Endothelial cell of umbilical vein (primary cell): Measurements from ENCODE around the gene CYBC1. TPM values are rescaled to one million over a fixed set of nuclear protein-coding genes. Genes with fewer than 3 reads are reported as not detected.

ENCODE experiments used
- BruUV-seq: library from RNA; stranded (reverse); fragments of 400-500 nt; replicated peaks from 2 replicates; lab custom pipeline; 2021; lab: Mats Ljungman, UMichigan
- CTCF ChIA-PET: fragments of 300-600, 350-600 bp; sonication (Branson Sonifier 250); formaldehyde crosslinking; loops from one replicate; lab custom pipeline; 2021; ENCODE audit warnings: antibody characterized with exemption, inconsistent platforms; lab: Charles Lee
- POLR2A ChIA-PET: fragments of 300-600, 350-600 bp; sonication (Branson Sonifier 250); formaldehyde crosslinking; loops from one replicate; lab custom pipeline; 2021; ENCODE audit warnings: antibody characterized with exemption, inconsistent platforms; lab: Charles Lee
- DNase-seq: peaks from one replicate; pipeline ENCODE4 v3.0.0-alpha.2; 2011; ENCODE audit warnings: low read depth, low spot score
- FAIRE-seq: peaks from 2 replicates; lab custom pipeline; 2011; peaks lifted over from hg19 to GRCh38; lab: Jason Lieb, UNC
- H2AFZ ChIP-seq: 2 replicates; pipeline ENCODE4 v1.6.0; 2012; ENCODE audit warnings: low read depth, low read length, control low read depth, inconsistent platforms
- H3K27ac ChIP-seq: 2 replicates; pipeline ENCODE4 v1.5.1; 2011; ENCODE audit warnings: low read depth, mild to moderate bottlenecking, control low read depth, low read length, moderate library complexity; ENCODE audit not compliant: insufficient read depth
- H3K27me3 ChIP-seq, 2 experiments: 2 replicates each; pipeline versions ENCODE4 v1.6.0 to v1.6.1; 2011; ENCODE audit warnings: low read length in 2 of 2, mixed read lengths in 1 of 2; ENCODE audit not compliant: control insufficient read depth in 2 of 2, insufficient read depth in 2 of 2
- H3K36me3 ChIP-seq, 2 experiments: 2 replicates in 1 of 2; 3 replicates in 1 of 2; pipeline ENCODE4 v1.5.1; 2011; ENCODE audit warnings: low read length in 2 of 2, mild to moderate bottlenecking in 1 of 2, moderate library complexity in 1 of 2; ENCODE audit not compliant: control insufficient read depth in 2 of 2, insufficient read depth in 2 of 2; ENCODE audit errors: extremely low read depth in 1 of 2
- H3K4me1 ChIP-seq: 3 replicates; pipeline ENCODE4 v1.5.1; 2011; ENCODE audit warnings: mild to moderate bottlenecking, low read length; ENCODE audit not compliant: control insufficient read depth, insufficient read depth; ENCODE audit errors: extremely low read depth
- H3K4me2 ChIP-seq: 2 replicates; pipeline ENCODE4 v1.6.1; 2011; ENCODE audit warnings: low read length, control low read depth, mixed read lengths; ENCODE audit not compliant: insufficient read depth
- H3K4me3 ChIP-seq, 3 experiments: fragments of 200-600 bp in 1 of 3; sonication (generic), shearing (Covaris generic) in 1 of 3; replicated peaks in 1 of 3; 2 replicates each; pipeline ENCODE4 v1.5.1; 2011 to 2016; ENCODE audit warnings: control low read depth in 3 of 3, low read length in 3 of 3, mild to moderate bottlenecking in 2 of 3, inconsistent platforms in 1 of 3, low read depth in 1 of 3, moderate library complexity in 1 of 3; ENCODE audit not compliant: insufficient read depth in 1 of 3
- H3K79me2 ChIP-seq: 2 replicates; pipeline ENCODE4 v1.6.0; 2012; ENCODE audit warnings: low read length, inconsistent platforms; ENCODE audit not compliant: control insufficient read depth, insufficient read depth
- H3K9ac ChIP-seq: replicated peaks from 2 replicates; pipeline ENCODE3; 2011; ENCODE audit warnings: low read length, control low read depth; ENCODE audit not compliant: insufficient read depth; ENCODE audit errors: extremely low read depth
- H3K9me1 ChIP-seq: replicated peaks from 3 replicates; pipeline ENCODE4 v1.6.0; 2011; ENCODE audit warnings: mild to moderate bottlenecking, low read length; ENCODE audit not compliant: control insufficient read depth, insufficient read depth; ENCODE audit errors: extremely low read depth
- H3K9me3 ChIP-seq: replicated peaks from 2 replicates; pipeline ENCODE4 v1.5.1; 2012; ENCODE audit warnings: low read length, inconsistent platforms; ENCODE audit not compliant: control insufficient read depth, insufficient read depth
- H4K20me1 ChIP-seq: replicated peaks from 2 replicates; pipeline ENCODE3; 2011; ENCODE audit warnings: mild to moderate bottlenecking, low read length; ENCODE audit not compliant: control insufficient read depth, insufficient read depth; ENCODE audit errors: extremely low read depth
- EZH2 ChIP-seq: IDR thresholded peaks from 2 replicates; pipeline ENCODE4 v1.6.1; 2012; ENCODE audit warnings: borderline replicate concordance, low read depth, mild to moderate bottlenecking, moderate library complexity, low read length, inconsistent platforms; ENCODE audit not compliant: severe bottlenecking
- FOS ChIP-seq: IDR thresholded peaks from 2 replicates; pipeline ENCODE4 v1.6.1; 2011; ENCODE audit warnings: mild to moderate bottlenecking, low read length, moderate library complexity, borderline replicate concordance; ENCODE audit not compliant: insufficient read depth
- GATA2 ChIP-seq: IDR thresholded peaks from 2 replicates; pipeline ENCODE4 v1.7.0; 2011; ENCODE audit warnings: low read depth, mild to moderate bottlenecking, moderate library complexity, mixed read lengths, low read length; ENCODE audit not compliant: insufficient read length, insufficient read depth
- JUN ChIP-seq: IDR thresholded peaks from 2 replicates; pipeline ENCODE4 v1.6.1; 2011; ENCODE audit warnings: borderline replicate concordance, low read depth; ENCODE audit not compliant: insufficient read length, insufficient read depth
- MYC ChIP-seq: IDR thresholded peaks from one replicate; pipeline ENCODE4 v1.6.1; 2011; ENCODE audit warnings: mild to moderate bottlenecking, low read depth, low read length
- POLR2A ChIP-seq: IDR thresholded peaks from 2 replicates; pipeline ENCODE4 v1.6.1; 2012; ENCODE audit warnings: low read depth, mild to moderate bottlenecking, control low read depth, low read length
- POLR2AphosphoS5 ChIP-seq: IDR thresholded peaks from 2 replicates; pipeline ENCODE4 v1.6.1; 2012; ENCODE audit warnings: low read depth, mild to moderate bottlenecking, control low read depth, low read length, moderate library complexity; ENCODE audit not compliant: insufficient read depth
- dilution Hi-C: fragments of 300-500 bp; cut with MboI; formaldehyde crosslinking; loops from one replicate; pipeline ENCODE4 v1.15.0; 2019; ENCODE audit warnings: low sequenced_read_pairs; ENCODE audit not compliant: extremely low pct_ligation_motif_present
- intact Hi-C: fragments of 100-400 bp; cut with micrococcal nuclease; formaldehyde crosslinking; loops from one replicate; pipeline ENCODE4 v1.10.0; 2022
- polyA plus RNA-seq, 4 experiments: library from polyadenylated mRNA; depleted of rRNA in 3 of 4; stranded (reverse) in 3 of 4; unstranded in 1 of 4; fragments of >200 nt; gene quantifications; 2 replicates each; pipeline versions ENCODE4 v1.2.1 to v1.2.3, GENCODE V29; 2011 to 2012; ENCODE audit warnings: missing spikeins in 1 of 4
- total RNA-seq: library from RNA; stranded (reverse); gene quantifications from 2 replicates; pipeline ENCODE4 v1.2.3, GENCODE V29; 2021
- TF ChIP-seq, protein P1 (sequence below): IDR thresholded peaks from 2 replicates; pipeline ENCODE4 v1.6.1; 2011; ENCODE audit not compliant: insufficient read depth, insufficient read length
- TF ChIP-seq, protein P2 (sequence below), 2 donors: IDR thresholded peaks; 1 replicate in 1 of 2; 2 replicates in 1 of 2; pipeline ENCODE4 v1.5.1; 2011; ENCODE audit warnings: low read length in 2 of 2, mild to moderate bottlenecking in 2 of 2, moderate library complexity in 2 of 2, control low read depth in 1 of 2, inconsistent platforms in 1 of 2, low read depth in 1 of 2; ENCODE audit not compliant: insufficient read depth in 1 of 2; ENCODE audit errors: extremely low read depth in 1 of 2

CYBC1 gene
- total and polyA plus RNA-seq, 2 donors (not counting 3 experiments of a cell fraction or from before 2014, with no cell fraction given): 71.8 to 81.5 TPM

DNA sequence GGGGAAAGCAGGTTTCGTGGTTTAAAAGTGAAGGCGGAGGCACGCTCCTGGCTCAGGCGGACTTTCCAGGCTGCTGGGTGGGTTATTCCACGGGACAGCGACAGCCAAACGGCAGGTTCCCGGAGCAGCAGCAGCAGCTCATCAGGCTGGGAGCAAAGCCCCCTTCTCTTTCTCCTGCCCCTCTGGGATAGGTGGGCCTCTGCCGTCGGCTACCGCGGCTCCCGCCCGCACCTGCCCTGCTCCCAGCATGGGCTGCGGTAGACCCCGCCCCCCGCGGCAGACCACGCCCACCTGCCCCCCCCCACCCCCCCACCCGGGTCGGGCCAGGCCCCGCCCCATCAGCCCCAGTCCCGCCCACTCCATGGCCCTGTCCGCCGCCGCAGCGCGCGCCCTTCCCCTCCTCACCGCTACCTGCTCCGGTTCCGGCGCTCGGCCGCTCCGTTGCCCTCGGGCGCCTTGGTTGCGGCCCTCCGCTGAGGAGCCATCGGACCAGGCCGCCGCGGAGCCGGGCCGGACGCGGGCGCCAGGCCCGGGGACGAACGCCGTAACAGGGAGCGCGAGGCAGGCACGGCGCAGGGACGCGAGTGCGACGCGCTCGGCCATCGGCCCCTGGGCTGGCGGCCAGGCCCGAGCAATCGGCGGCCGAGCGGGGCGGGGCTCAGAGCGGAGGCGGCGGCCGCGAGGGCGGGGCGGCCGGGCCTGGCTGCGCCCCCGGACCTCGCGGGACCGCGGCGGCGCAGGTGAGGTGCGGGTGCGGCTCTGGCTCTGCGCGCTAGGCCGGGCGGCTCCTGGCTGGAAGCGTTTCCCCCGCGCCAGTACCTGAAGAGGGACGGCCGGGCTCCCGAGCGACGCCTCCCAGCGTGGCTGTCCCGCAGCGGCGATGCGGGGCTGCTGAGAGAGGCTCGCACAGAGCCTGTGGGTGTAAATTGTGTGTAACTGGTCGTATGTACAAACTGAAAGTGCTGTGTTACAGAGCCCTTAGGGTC is 32.3 kb downstream of the CYBC1 start, which contains the start of the genes HEXD and OGFOD3:
Gene HEXD (plus strand): TSS at position 347 of the 986 bp plus-strand sequence. CDS start 1,453 bp downstream, outside the sequence.
Gene OGFOD3 (minus strand): TSS at position 586 of the 986 bp plus-strand sequence. CDS start 101 bp downstream, at position 485.
- Histone ChIP-seq H2AFZ (peak within 1 kb of the TSS; percentile 40), H4K20me1 (no peaks in the 10 kb centered on the region), H3K79me2 (no peaks in the 10 kb centered on the region), H3K9me1 (no peaks in the 10 kb centered on the region), H3K4me1 (peaks cover 12% of the 10 kb centered on the region), H3K9ac (peak within 1 kb of the TSS; percentile 81), H3K36me3 (no peaks in the 10 kb centered on the region), H3K4me3 (peak within 1 kb of the TSS; percentile 58 to 90 (median 70)), H3K4me2 (peak within 1 kb of the TSS; percentile 70), H3K27me3 (no peaks in the 10 kb centered on the region), H3K27ac (no peak within 1 kb of the TSS), H3K9me3 (no peaks in the 10 kb centered on the region)
- intact Hi-C loops (loop anchor here (1.0 to 10.0 kb wide), 4 partner anchors 32 to 383 kb away; partner anchors contain the start of genes CYBC1, DCXR and RAC3), dilution Hi-C loops (no loop called here)
- CTCF ChIA-PET: interaction anchor here (0.8 to 1.4 kb wide), 5 partner anchors 11 to 136 kb away, joined by 3 read pairs; no protein-coding TSS in a partner anchor
- BruUV-seq: no TSS peak
- DNase-seq (peak; percentile 81), FAIRE-seq (peak; percentile 50)
- TF ChIP-seq, protein P1, sequence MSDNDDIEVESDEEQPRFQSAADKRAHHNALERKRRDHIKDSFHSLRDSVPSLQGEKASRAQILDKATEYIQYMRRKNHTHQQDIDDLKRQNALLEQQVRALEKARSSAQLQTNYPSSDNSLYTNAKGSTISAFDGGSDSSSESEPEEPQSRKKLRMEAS: no peak
- no peak for TF ChIP-seq EZH2
- TF ChIP-seq GATA2: no peak
- no peak for TF ChIP-seq FOS
- TF ChIP-seq POLR2A: peak; percentile 76
- peak; percentile 83 for TF ChIP-seq POLR2AphosphoS5
- peak; percentile 28 for TF ChIP-seq MYC
- no peak for TF ChIP-seq JUN
- TF ChIP-seq, protein P2, sequence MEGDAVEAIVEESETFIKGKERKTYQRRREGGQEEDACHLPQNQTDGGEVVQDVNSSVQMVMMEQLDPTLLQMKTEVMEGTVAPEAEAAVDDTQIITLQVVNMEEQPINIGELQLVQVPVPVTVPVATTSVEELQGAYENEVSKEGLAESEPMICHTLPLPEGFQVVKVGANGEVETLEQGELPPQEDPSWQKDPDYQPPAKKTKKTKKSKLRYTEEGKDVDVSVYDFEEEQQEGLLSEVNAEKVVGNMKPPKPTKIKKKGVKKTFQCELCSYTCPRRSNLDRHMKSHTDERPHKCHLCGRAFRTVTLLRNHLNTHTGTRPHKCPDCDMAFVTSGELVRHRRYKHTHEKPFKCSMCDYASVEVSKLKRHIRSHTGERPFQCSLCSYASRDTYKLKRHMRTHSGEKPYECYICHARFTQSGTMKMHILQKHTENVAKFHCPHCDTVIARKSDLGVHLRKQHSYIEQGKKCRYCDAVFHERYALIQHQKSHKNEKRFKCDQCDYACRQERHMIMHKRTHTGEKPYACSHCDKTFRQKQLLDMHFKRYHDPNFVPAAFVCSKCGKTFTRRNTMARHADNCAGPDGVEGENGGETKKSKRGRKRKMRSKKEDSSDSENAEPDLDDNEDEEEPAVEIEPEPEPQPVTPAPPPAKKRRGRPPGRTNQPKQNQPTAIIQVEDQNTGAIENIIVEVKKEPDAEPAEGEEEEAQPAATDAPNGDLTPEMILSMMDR (IDR thresholded peaks at IDR 0.05; ENCODE audit: extremely low read depth in 1 of 2, insufficient read depth in 1 of 2, low read depth in 1 of 2, low read length in 2 of 2): no peak
- POLR2A ChIA-PET: no interaction called here
